MM.1S (cell line): ENCODE results near the gene TTLL10.

ENCODE experiments used
- CTCF ChIP-seq: fragments of 300-600 bp; sonication (generic); IDR thresholded peaks from 2 replicates; pipeline ENCODE4 v1.5.1; 2016; ENCODE audit warnings: antibody characterized with exemption, low read length, mixed read lengths
- EZH2 ChIP-seq: fragments of 300-600 bp; sonication (generic); optimal IDR thresholded peaks from 2 replicates; pipeline ENCODE3; 2017; ENCODE audit warnings: low read depth, mild to moderate bottlenecking, antibody characterized with exemption, low read length, mixed read lengths
- EZH2phosphoT487 ChIP-seq: fragments of 300-600 bp; sonication (generic); IDR thresholded peaks from 2 replicates; pipeline ENCODE4 v1.6.1; 2018; ENCODE audit warnings: antibody characterized with exemption, low read length

- TF ChIP-seq CTCF: no peak
- TF ChIP-seq EZH2: no peak
- TF ChIP-seq EZH2phosphoT487: no peak
Observed at GRCh38 chr1:1146026-1146425, 27.7 kb upstream of the TTLL10 start.
